ENCODE measurements around the gene DTNB. TPM values are rescaled to one million over a fixed set of nuclear protein-coding genes. Genes with fewer than 3 reads are reported as not detected.

DTNB gene
- polyA plus RNA-seq, 4 donors = 16.4 to 22.2 (median 18.7) TPM

DNA sequence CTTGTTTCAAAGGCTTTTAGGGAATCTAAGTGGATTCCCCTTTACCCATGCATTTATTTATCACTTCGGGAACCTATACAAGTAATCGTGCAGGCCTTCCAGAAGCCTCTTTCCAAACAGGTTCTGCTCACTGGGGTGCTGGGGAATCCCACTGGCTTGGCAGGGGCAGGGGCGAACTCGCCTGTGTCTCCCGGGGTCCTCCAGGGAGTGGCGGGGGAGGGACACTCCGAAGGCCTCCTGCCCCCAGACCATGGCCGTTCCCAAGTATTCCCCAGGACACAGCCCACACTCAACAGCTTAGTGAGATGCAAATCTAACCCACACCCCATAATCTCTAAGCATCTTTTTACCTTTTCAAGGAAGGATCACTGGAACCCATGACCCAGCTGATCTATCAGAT is 338.2 kb downstream of the DTNB start:
- no peak for DNase-seq (ENCODE audit: low read depth in 4 of 4, low spot score in 3 of 4)

DNA sequence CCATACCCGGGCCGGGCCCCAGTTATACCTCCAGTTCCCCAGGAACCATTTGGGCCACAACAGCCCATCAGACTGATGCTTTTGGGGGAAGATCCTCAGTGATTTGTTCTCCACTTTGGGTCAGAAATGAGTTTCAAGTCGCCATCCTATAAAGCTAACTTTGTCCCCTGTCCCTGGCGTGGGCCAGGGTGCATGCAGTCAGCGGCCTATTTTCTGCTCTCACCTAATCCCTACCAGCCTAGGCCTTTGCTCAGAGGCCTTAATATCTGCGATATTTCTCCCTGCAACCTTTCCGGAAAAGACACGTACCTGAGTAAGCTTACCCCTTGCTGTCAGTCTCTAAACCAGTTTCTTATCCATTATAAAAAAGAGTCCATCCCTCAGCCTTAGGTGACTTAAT is 338.9 kb downstream of the DTNB start:
- DNase-seq (ENCODE audit: low read depth in 4 of 4, low spot score in 3 of 4) = no peak

GRCh38 chr2:25333981-25334380 is 339.4 kb downstream of the DTNB start:
- no peak for DNase-seq (ENCODE audit: low read depth in 4 of 4, low spot score in 3 of 4)

DNA sequence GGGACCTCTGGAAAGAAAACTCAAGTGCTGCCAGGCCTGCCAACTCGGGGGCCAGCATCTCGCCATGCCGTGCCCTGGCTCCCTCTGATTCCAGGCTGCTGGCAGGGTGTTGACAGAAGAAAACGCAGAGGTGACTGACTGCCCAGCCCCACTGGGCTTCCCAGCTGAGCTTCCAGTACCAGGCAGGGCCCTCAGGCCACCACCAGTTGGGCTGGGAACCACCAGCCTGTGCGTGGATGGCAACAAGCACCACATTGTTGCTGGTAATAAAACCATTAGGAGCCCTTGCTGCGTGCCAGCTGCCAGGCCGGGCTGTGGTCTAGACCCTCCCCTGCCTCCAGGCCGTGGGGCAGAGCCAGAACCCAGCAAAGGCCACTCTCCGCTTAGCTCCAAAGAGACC is 340.8 kb downstream of the DTNB start:
- DNase-seq (ENCODE audit: low read depth in 4 of 4, low spot score in 3 of 4) = no peak

- no peak for DNase-seq (ENCODE audit: low read depth in 4 of 4, low spot score in 3 of 4)
These were observed 341.6 kb downstream of the DTNB start for GRCh38 chr2:25331686-25332365.

- no peak for DNase-seq (ENCODE audit: low read depth in 4 of 4, low spot score in 3 of 4)
These were observed 342.4 kb downstream of the DTNB start for GRCh38 chr2:25330937-25331336.

DNA sequence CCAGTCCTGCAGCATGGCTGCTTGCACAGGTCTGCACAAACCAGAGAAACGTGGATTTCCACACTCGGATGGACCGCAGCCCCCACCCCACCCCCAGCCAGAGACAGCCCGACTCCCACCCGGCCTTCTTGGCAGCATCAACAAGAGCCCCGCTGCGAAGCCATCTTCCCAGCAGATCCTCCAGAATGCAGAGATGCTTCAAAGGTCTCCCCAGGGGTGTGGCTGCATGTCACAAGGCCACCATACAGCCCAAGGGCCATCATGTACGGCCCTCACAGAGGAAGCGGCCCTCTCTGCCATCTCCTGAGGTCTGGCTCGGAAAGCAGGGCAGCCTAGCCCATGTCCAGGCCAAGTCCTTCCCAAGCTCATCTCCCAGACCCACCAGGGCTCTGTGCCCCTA is 343.1 kb downstream of the DTNB start:
- no peak for DNase-seq (ENCODE audit: low read depth in 4 of 4, low spot score in 3 of 4)

DNA sequence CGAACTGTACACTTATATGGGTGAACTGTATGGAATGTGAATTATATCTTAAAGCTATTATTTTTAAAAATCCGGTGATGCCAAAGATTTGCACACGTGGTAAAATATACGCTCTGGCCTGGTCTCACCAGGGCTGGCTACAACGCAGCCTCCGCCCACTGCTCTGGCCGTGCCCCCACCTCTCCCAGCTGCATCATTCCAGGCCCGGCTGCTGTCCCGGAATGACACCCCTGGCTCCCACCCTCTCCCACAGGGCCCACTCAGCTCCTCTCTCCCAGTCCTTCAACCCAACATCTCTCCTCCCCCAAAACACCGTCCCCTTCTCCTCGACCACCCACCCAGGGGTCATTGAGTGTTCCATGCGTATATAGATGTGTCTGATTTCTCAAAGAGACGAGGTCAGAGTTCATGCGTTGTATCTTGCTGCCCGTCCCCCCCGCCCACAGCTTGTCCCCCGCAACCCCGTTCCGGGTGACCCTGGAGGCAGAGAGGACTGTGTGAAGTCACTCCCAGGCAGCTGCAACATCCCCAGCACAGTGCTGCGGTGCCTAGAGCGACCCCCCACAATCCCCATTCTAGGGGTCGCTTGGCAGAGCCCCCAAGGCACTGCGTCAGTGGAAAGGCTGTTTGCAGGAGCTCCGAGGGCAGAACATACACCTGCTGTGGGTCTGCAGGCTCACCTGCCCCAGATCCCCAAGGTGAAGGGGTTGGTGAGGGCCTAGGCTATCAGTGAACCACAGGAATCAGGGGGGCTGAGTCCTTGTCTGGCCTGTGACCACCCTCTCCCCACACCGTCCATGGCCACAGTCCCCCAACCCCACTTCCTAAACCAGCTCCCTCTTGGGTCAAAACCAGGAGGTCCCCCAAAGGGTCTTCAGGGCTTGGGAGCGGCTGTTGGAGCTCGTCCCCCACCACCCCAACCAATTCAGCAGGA is 345.0 kb downstream of the DTNB start:
- no peak for DNase-seq (ENCODE audit: low read depth in 4 of 4, low spot score in 3 of 4)

Other genes starting within 250 kb of the DTNB start
- 10 to 100 TPM; 17.9 to 22.6 (median 21.5) TPM for gene ASXL2, start 204.9 kb upstream of the DTNB start, polyA plus RNA-seq (ENCODE audit: insufficient read length in 4 of 4)

All from right renal pelvis (tissue), 4 donors.